NCI-H510A (cell line): Measurements from ENCODE around the gene OVCA2.

Experiments
- DNase-seq: peaks from one replicate; lab custom pipeline; 2025; lab: John Stamatoyannopoulos, UW

The OVCA2 gene

GRCh38 chr17:2054512-2055291 lies 12.9 kb downstream of the OVCA2 start, which contains the start of gene HIC1:
TSS of gene HIC1 (plus strand) at chr17:2055103. CDS start at chr17:2056691, 1,588 bp downstream.
- no peak for DNase-seq

GRCh38 chr17:2055292-2056205 lies 13.7 kb downstream of the OVCA2 start:
- no peak for DNase-seq

- DNase-seq: no peak
These were observed 14.7 kb downstream of the OVCA2 start for GRCh38 chr17:2056206-2057174.

GRCh38 chr17:2057175-2057759 lies 15.4 kb downstream of the OVCA2 start:
- DNase-seq: no peak

- no peak for DNase-seq
These were observed 16.2 kb downstream of the OVCA2 start for GRCh38 chr17:2057760-2058585.

GRCh38 chr17:2058586-2059546 lies 17.0 kb downstream of the OVCA2 start:
- no peak for DNase-seq

- DNase-seq: no peak
These were observed 17.9 kb downstream of the OVCA2 start for GRCh38 chr17:2059547-2060384.

GRCh38 chr17:2060385-2060658 lies 18.5 kb downstream of the OVCA2 start:
- no peak for DNase-seq

- DNase-seq: no peak
These were observed 19.0 kb downstream of the OVCA2 start for GRCh38 chr17:2060681-2061440.

- no peak for DNase-seq
These were observed 19.7 kb downstream of the OVCA2 start for GRCh38 chr17:2061441-2061958.

- no peak for DNase-seq
These were observed 20.9 kb downstream of the OVCA2 start for GRCh38 chr17:2062571-2063183.

GRCh38 chr17:2063261-2064146 lies 21.7 kb downstream of the OVCA2 start:
- DNase-seq: no peak

GRCh38 chr17:2064147-2064489 lies 22.3 kb downstream of the OVCA2 start:
- DNase-seq: no peak

- no peak for DNase-seq
These were observed 22.7 kb downstream of the OVCA2 start for GRCh38 chr17:2064520-2064971.

- DNase-seq: no peak
These were observed 23.4 kb downstream of the OVCA2 start for GRCh38 chr17:2064980-2065785.
